ENCODE measurements around the gene ADAMTS6. TPM values are rescaled to one million over a fixed set of nuclear protein-coding genes. Genes with fewer than 3 reads are reported as not detected.

Gene ADAMTS6
- total RNA-seq, 3 donors from 2014 or later = 0.69 to 3.6 (median 1.4) TPM

DNA sequence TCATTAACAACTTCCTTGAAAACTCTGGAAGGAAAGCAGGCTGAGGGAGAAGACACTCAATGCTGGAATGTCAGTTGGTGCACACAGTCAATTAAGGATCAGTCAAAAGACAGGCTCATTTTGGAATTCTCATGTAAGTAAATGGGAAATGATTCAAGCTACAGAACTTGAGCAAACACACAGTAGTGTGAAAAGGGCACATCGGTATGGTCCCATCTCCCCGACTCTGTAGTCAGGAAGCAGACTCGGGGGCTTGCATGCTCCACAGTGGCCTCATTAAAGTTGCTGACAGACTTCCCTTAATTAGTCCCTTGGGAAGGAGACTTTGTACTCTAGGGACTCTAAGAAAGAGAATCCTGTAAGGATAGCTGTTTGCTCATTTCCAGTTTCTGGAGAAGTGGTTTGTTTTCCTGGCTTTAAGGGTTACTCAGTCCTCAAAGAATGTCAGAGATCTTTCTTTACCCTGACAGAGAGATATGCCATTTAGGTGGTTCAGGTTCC is 339.2 kb downstream of the ADAMTS6 start:
- ATAC-seq (no peak), DNase-seq (no peak)
- Histone ChIP-seq H3K36me3 (ENCODE audit: low read depth) (no peaks in the 10 kb centered on the region), H3K4me1 (ENCODE audit: low read depth) (no peaks in the 10 kb centered on the region), H3K4me3 (no peak overlapping the region), H3K9me3 (no peaks in the 10 kb centered on the region)
- intact Hi-C loops (cut with DNase I, micrococcal nuclease) = no loop called here
- TF ChIP-seq, protein P1, sequence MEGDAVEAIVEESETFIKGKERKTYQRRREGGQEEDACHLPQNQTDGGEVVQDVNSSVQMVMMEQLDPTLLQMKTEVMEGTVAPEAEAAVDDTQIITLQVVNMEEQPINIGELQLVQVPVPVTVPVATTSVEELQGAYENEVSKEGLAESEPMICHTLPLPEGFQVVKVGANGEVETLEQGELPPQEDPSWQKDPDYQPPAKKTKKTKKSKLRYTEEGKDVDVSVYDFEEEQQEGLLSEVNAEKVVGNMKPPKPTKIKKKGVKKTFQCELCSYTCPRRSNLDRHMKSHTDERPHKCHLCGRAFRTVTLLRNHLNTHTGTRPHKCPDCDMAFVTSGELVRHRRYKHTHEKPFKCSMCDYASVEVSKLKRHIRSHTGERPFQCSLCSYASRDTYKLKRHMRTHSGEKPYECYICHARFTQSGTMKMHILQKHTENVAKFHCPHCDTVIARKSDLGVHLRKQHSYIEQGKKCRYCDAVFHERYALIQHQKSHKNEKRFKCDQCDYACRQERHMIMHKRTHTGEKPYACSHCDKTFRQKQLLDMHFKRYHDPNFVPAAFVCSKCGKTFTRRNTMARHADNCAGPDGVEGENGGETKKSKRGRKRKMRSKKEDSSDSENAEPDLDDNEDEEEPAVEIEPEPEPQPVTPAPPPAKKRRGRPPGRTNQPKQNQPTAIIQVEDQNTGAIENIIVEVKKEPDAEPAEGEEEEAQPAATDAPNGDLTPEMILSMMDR (IDR thresholded peaks at IDR 0.05) = no peak

DNA sequence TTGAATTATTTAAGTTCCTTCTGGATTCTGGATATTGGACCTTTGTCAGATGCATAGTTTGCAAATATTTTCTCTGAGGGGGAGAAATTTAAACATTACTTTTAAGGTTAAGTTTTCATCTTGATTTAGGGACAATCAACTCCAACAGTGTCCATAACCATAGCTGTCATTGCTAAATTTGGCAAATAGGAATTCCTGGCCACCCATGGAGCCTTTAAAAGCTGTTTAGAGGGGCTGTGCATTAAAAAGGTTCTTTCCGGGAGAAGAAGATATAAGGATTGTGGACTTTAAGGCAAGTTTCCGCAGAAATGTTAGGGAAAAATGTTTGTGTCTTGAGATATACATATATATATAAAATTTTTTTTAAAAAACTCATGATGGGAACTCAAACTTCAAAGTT is 339.7 kb downstream of the ADAMTS6 start:
- intact Hi-C loops (cut with DNase I, micrococcal nuclease) = no loop called here
- no peak overlapping the region for H3K4me3 ChIP-seq
- no peaks in the 10 kb centered on the region for H3K4me1 ChIP-seq (ENCODE audit: low read depth)
- ATAC-seq (no peak), DNase-seq (no peak)
- TF ChIP-seq, protein P1 (IDR thresholded peaks at IDR 0.05) = no peak
- no peaks in the 10 kb centered on the region for H3K36me3 ChIP-seq (ENCODE audit: low read depth)
- H3K9me3 ChIP-seq = no peaks in the 10 kb centered on the region

GRCh38 chr5:65141493-65141892 is 340.2 kb downstream of the ADAMTS6 start:
- intact Hi-C loops (cut with DNase I, micrococcal nuclease) = no loop called here
- H3K9me3 ChIP-seq = no peaks in the 10 kb centered on the region
- TF ChIP-seq, protein P1 (IDR thresholded peaks at IDR 0.05) = no peak
- H3K4me1 ChIP-seq (ENCODE audit: low read depth) = no peaks in the 10 kb centered on the region
- no peaks in the 10 kb centered on the region for H3K36me3 ChIP-seq (ENCODE audit: low read depth)
- DNase-seq (no peak), ATAC-seq (no peak)
- no peak overlapping the region for H3K4me3 ChIP-seq

DNA sequence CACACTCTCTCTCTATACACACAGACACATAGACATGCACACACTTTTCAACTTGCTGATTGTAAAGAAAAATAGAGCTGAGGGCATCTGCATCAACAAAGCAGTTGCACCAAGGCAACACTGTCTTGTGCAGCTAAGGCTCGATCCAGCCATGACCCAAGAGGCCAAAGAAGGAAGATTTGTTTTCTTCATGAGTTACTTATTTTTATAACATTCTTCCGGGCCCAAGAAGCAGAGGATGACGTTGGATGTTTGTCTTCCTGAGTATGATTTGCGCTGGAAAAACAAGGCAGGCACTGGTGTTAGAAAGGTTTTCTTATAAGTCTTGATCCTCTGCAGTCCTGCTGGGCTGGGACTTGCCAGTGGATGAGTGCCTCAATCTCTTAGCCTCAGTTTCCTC is 344.1 kb downstream of the ADAMTS6 start:
- Histone ChIP-seq H3K9me3 (no peaks in the 10 kb centered on the region), H3K4me1 (ENCODE audit: low read depth) (no peaks in the 10 kb centered on the region), H3K4me3 (no peak overlapping the region), H3K36me3 (ENCODE audit: low read depth) (no peaks in the 10 kb centered on the region)
- peak in 1 of 3 donors; percentile 29 for DNase-seq
- TF ChIP-seq, protein P1 (IDR thresholded peaks at IDR 0.05) = no peak
- intact Hi-C loops (cut with DNase I, micrococcal nuclease) = no loop called here
- peak; percentile 91 for ATAC-seq

GRCh38 chr5:65133477-65134110 is 348.1 kb downstream of the ADAMTS6 start:
- TF ChIP-seq, protein P1 (IDR thresholded peaks at IDR 0.05) = no peak
- intact Hi-C loops (cut with DNase I, micrococcal nuclease) = no loop called here
- Histone ChIP-seq H3K4me1 (ENCODE audit: low read depth) (no peaks in the 10 kb centered on the region), H3K9me3 (no peaks in the 10 kb centered on the region), H3K4me3 (no peak overlapping the region), H3K36me3 (ENCODE audit: low read depth) (no peaks in the 10 kb centered on the region)
- no peak for ATAC-seq
- DNase-seq = no peak

All from mucosa of descending colon (tissue), 3 donors.